Right lobe of liver (tissue), 4 donors: ENCODE measurements around the gene NAALADL2.

Experiments
- CTCF ChIP-seq, 4 donors: fragments of 200-600 bp in 3 of 4; fragments of 450-650 bp in 1 of 4; IDR thresholded peaks; one replicate each; pipeline versions ENCODE4 v1.5.1 to v1.8.0; 2016 to 2022; ENCODE audit warnings: antibody characterized with exemption in 4 of 4, mild to moderate bottlenecking in 2 of 4
- POLR2A ChIP-seq: fragments of 450-650 bp; IDR thresholded peaks from one replicate; pipeline ENCODE4 v1.6.1; 2017; ENCODE audit warnings: antibody characterized with exemption, mild to moderate bottlenecking
- donor health status: DM: no; HTN: no; CAD: no.
- donor health status: DM: no; HTN: no; CAD: no.
- donor health status: DM: no; HTN: yes; CAD: no.

- TF ChIP-seq CTCF (IDR thresholded peaks at IDR 0.05) (no peak), POLR2A (no peak)
Observed at GRCh38 chr3:175839366-175840005, 980.4 kb downstream of the NAALADL2 start.
